ENCODE results near the gene PIP4K2C. TPM values are rescaled to one million over a fixed set of nuclear protein-coding genes. Genes with fewer than 3 reads are reported as not detected.

The PIP4K2C gene
- total and polyA plus RNA-seq, 10 of the 15 experiments (the other 5 are each of a cell fraction or from before 2014, with no cell fraction given): 4.8 to 25.1 (median 14.9) TPM

- H3K9ac ChIP-seq (ENCODE audit: control insufficient read depth, insufficient read depth, low read length): no peak overlapping the region
- TF ChIP-seq MTA3 (IDR thresholded peaks at IDR 0.05; ENCODE audit: borderline replicate concordance, low read length) (no peak), ASH2L (IDR thresholded peaks at IDR 0.05; ENCODE audit: borderline replicate concordance, low read depth) (no peak), BCL3 (IDR thresholded peaks at IDR 0.05; ENCODE audit: borderline replicate concordance, insufficient read depth, low read depth, low read length, poor library complexity, severe bottlenecking) (no peak), RAD51 (IDR thresholded peaks at IDR 0.05) (no peak), HCFC1 (IDR thresholded peaks at IDR 0.05; ENCODE audit: low read length) (no peak), SP1 (IDR thresholded peaks at IDR 0.05; ENCODE audit: low read depth, low read length) (no peak), EZH2 (IDR thresholded peaks at IDR 0.05; ENCODE audit: borderline replicate concordance, control insufficient read depth, low read depth, low read length) (no peak), ATF2 (IDR thresholded peaks at IDR 0.05; ENCODE audit: low read length) (no peak), FOXM1 (IDR thresholded peaks at IDR 0.05; ENCODE audit: low read depth, low read length) (no peak), SIX5 (IDR thresholded peaks at IDR 0.05; ENCODE audit: low read depth, low read length, severe bottlenecking) (no peak), ZNF274 (IDR thresholded peaks at IDR 0.05; ENCODE audit: insufficient read depth, insufficient read length) (no peak), MEF2A (IDR thresholded peaks at IDR 0.05; ENCODE audit: insufficient read depth, low read depth, low read length) (no peak), KLF5 (IDR thresholded peaks at IDR 0.05; ENCODE audit: partially characterized antibody) (no peak), PAX8 (IDR thresholded peaks at IDR 0.05) (no peak), SMC3 (IDR thresholded peaks at IDR 0.05; ENCODE audit: borderline replicate concordance, low read length) (no peak), BMI1 (IDR thresholded peaks at IDR 0.05; ENCODE audit: borderline replicate concordance) (no peak), EED (IDR thresholded peaks at IDR 0.05; ENCODE audit: low read depth) (no peak), ZBTB33 (IDR thresholded peaks at IDR 0.05) (no peak), SRF (IDR thresholded peaks at IDR 0.05; ENCODE audit: low read depth in 2 of 2, low read length in 2 of 2) (no peak)
- no TSS peak for BruUV-seq (replicated peaks)
- ChIA-PET RAD21 (ENCODE audit: unreplicated experiment) (interaction anchor here (0.6 kb wide), 1 partner anchor 212 kb away, joined by 3 read pairs; no protein-coding TSS in a partner anchor), CTCF (interaction anchor here (7.8 kb wide), 1 partner anchor 42 kb away, joined by 119 read pairs; no protein-coding TSS in a partner anchor), SMC1A (ENCODE audit: uncharacterized antibody, unreplicated experiment) (interaction anchor here (0.6 kb wide), 1 partner anchor 16 kb away, joined by 3 read pairs; no protein-coding TSS in a partner anchor), POLR2A (no interaction called here)
- no peak overlapping the region for H3K4me3 ChIP-seq
- no peak overlapping the region for H3K4me2 ChIP-seq (ENCODE audit: control insufficient read depth, insufficient read depth)
- intact Hi-C loops (cut with micrococcal nuclease; ENCODE audit: unreplicated experiment): no loop called here
- no peak overlapping the region for H3K27ac ChIP-seq (ENCODE audit: control insufficient read depth, insufficient read depth)
- H3K79me2 ChIP-seq (ENCODE audit: control insufficient read depth, insufficient read depth, low read length): no peaks in the 10 kb centered on the region
- no peak overlapping the region for H2AFZ ChIP-seq (ENCODE audit: control insufficient read depth, low read depth, low read length)
- H3K4me1 ChIP-seq (ENCODE audit: control insufficient read depth, insufficient read depth, low read length): peaks cover 6% of the 10 kb centered on the region
- no peaks in the 10 kb centered on the region for H3K36me3 ChIP-seq (ENCODE audit: control insufficient read depth in 2 of 2, insufficient read depth in 2 of 2, low read length in 1 of 2)
- no peak for ATAC-seq
- no peak for FAIRE-seq
- 45% methylated on average over 12 of the region's 12 CpGs for WGBS (ENCODE audit: insufficient coverage, insufficient replicate concordance, low lambda C conversion rate, missing lambda C conversion rate)
- in situ Hi-C loops (cut with MboI): no loop called here
- peaks cover 25 to 31% of the 10 kb centered on the region in 2 experiments for H3K27me3 ChIP-seq (replicated peaks in 1 of 2; ENCODE audit: control insufficient read depth in 2 of 2, insufficient read depth in 2 of 2, low read length in 1 of 2)
- H3K9me3 ChIP-seq (replicated peaks; ENCODE audit: control insufficient read depth, insufficient read depth, low read length): no peaks in the 10 kb centered on the region
- no peaks in the 10 kb centered on the region for H4K20me1 ChIP-seq (ENCODE audit: control insufficient read depth, insufficient read depth)
- DNase-seq (ENCODE audit: low read depth, low spot score): no peak
Measured at GRCh38 chr12:57625261-57626032, 34.5 kb downstream of the PIP4K2C start.
